ENCODE results near the gene IFI27.

DNA sequence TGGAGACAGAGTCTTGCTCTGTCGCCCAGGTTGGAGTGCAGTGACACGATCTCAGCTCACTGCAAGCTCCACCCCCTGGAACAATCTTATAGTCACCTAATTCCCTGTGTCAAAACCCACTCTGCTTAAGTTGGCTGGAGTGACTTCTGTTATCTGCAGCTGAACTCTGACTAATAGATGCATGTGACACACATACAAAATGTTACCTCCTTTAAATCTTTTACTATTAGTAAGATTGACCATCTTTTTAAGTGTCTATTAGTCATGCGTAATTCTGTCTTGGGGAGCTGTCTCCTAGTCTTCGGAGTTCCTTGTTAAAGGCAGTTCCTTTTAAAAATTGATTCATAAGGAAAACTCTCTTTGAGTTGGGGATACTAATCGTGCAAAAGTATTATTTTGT, 22.0 kb upstream of the IFI27 start:
- TF ChIP-seq, protein P1, sequence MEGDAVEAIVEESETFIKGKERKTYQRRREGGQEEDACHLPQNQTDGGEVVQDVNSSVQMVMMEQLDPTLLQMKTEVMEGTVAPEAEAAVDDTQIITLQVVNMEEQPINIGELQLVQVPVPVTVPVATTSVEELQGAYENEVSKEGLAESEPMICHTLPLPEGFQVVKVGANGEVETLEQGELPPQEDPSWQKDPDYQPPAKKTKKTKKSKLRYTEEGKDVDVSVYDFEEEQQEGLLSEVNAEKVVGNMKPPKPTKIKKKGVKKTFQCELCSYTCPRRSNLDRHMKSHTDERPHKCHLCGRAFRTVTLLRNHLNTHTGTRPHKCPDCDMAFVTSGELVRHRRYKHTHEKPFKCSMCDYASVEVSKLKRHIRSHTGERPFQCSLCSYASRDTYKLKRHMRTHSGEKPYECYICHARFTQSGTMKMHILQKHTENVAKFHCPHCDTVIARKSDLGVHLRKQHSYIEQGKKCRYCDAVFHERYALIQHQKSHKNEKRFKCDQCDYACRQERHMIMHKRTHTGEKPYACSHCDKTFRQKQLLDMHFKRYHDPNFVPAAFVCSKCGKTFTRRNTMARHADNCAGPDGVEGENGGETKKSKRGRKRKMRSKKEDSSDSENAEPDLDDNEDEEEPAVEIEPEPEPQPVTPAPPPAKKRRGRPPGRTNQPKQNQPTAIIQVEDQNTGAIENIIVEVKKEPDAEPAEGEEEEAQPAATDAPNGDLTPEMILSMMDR (IDR thresholded peaks at IDR 0.05; ENCODE audit: low read depth, low read length), result no peak
- TF ChIP-seq, protein P2, sequence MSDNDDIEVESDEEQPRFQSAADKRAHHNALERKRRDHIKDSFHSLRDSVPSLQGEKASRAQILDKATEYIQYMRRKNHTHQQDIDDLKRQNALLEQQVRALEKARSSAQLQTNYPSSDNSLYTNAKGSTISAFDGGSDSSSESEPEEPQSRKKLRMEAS (IDR thresholded peaks at IDR 0.05; ENCODE audit: low read depth, low read length), result no peak
